Measurements from ENCODE around the gene DNAAF1. TPM values are rescaled to one million over a fixed set of nuclear protein-coding genes. Genes with fewer than 3 reads are reported as not detected.

Gene DNAAF1
- not detected in 2 replicates for total RNA-seq

GRCh38 chr16:84144859-84145639 lies at the start of gene DNAAF1, which contains the start of gene HSDL1:
Gene DNAAF1, plus strand, starts transcription at chr16:84145308. Its CDS starts 133 bp downstream, at chr16:84145441.
Gene HSDL1, minus strand, starts transcription at chr16:84145177. Its CDS starts 13,856 bp downstream, at chr16:84131321.
- ATAC-seq (ENCODE audit: low read depth): peak; percentile 86
- TF ChIP-seq CTCF (IDR thresholded peaks at IDR 0.05): no peak
- ChIA-PET POLR2A (interaction anchor here (0.6 to 3.1 kb wide), 8 partner anchors 12 to 883 kb away, joined by 3 to 47 read pairs (median 4); partner anchors contain the start of genes KIAA0513, MBTPS1 and TAF1C), CTCF (interaction anchor here (0.6 to 1.2 kb wide), 2 partner anchors 28 to 60 kb away, joined by 3 to 7 read pairs; partner anchors contain the start of gene MBTPS1)
- H3K4me1 Mint-ChIP-seq: peaks cover 12% of the 10 kb centered on the region
- peaks cover 2% of the 10 kb centered on the region for H3K36me3 Mint-ChIP-seq (ENCODE audit: low read depth)
- no peaks in the 10 kb centered on the region for H3K9me3 Mint-ChIP-seq
- intact Hi-C loops (cut with micrococcal nuclease): loop anchor here (1.0 to 5.0 kb wide), 9 partner anchors 12 to 357 kb away; partner anchors contain the start of genes HSBP1, MBTPS1, MEAK7 and TAF1C
- peaks cover 3% of the 10 kb centered on the region for H3K27me3 Mint-ChIP-seq
- H3K27ac Mint-ChIP-seq: peak within 1 kb of the TSS; percentile 77
- DNase-seq: peak; percentile 97
- H3K4me3 Mint-ChIP-seq: peak within 1 kb of the TSS; percentile 93

- Mint-ChIP-seq H3K9me3 (no peaks in the 10 kb centered on the region), H3K4me1 (peaks cover 1% of the 10 kb centered on the region), H3K4me3 (no peak overlapping the region), H3K36me3 (ENCODE audit: low read depth) (peaks cover 84% of the 10 kb centered on the region), H3K27me3 (no peaks in the 10 kb centered on the region), H3K27ac (no peak overlapping the region)
- CTCF ChIA-PET: interaction anchor here (1.0 kb wide), 1 partner anchor 10 kb away, joined by 3 read pairs; no protein-coding TSS in a partner anchor
- TF ChIP-seq CTCF (IDR thresholded peaks at IDR 0.05): no peak
- intact Hi-C loops (cut with micrococcal nuclease): no loop called here
- no peak for DNase-seq
- POLR2A ChIA-PET: no interaction called here
- ATAC-seq (ENCODE audit: low read depth): no peak
These were observed 49.6 kb upstream of the DNAAF1 start for GRCh38 chr16:84095466-84095865.

- ATAC-seq (ENCODE audit: low read depth) (no peak), DNase-seq (no peak)
- no peak overlapping the region for H3K4me3 Mint-ChIP-seq
- CTCF ChIA-PET: interaction anchor here (1.0 to 1.4 kb wide), 2 partner anchors 11 to 12 kb away, joined by 3 to 5 read pairs; no protein-coding TSS in a partner anchor
- no peaks in the 10 kb centered on the region for H3K27me3 Mint-ChIP-seq
- peaks cover 79% of the 10 kb centered on the region for H3K36me3 Mint-ChIP-seq (ENCODE audit: low read depth)
- intact Hi-C loops (cut with micrococcal nuclease): no loop called here
- H3K27ac Mint-ChIP-seq: no peak overlapping the region
- POLR2A ChIA-PET: no interaction called here
- no peaks in the 10 kb centered on the region for H3K9me3 Mint-ChIP-seq
- no peak for TF ChIP-seq CTCF (IDR thresholded peaks at IDR 0.05)
- H3K4me1 Mint-ChIP-seq: peaks cover 2% of the 10 kb centered on the region
These were observed 48.6 kb upstream of the DNAAF1 start for GRCh38 chr16:84096447-84097005.

GRCh38 chr16:84098939-84099338 lies 46.2 kb upstream of the DNAAF1 start:
- no peak for TF ChIP-seq CTCF (IDR thresholded peaks at IDR 0.05)
- ATAC-seq (ENCODE audit: low read depth) (no peak), DNase-seq (no peak)
- intact Hi-C loops (cut with micrococcal nuclease): no loop called here
- CTCF ChIA-PET: no interaction called here
- peaks cover 66% of the 10 kb centered on the region for H3K36me3 Mint-ChIP-seq (ENCODE audit: low read depth)
- H3K4me3 Mint-ChIP-seq: no peak overlapping the region
- no peak overlapping the region for H3K27ac Mint-ChIP-seq
- H3K4me1 Mint-ChIP-seq: peaks cover 8% of the 10 kb centered on the region
- H3K27me3 Mint-ChIP-seq: no peaks in the 10 kb centered on the region
- POLR2A ChIA-PET: no interaction called here
- no peaks in the 10 kb centered on the region for H3K9me3 Mint-ChIP-seq

GRCh38 chr16:84103678-84104077 lies 41.4 kb upstream of the DNAAF1 start:
- ATAC-seq (ENCODE audit: low read depth) (no peak), DNase-seq (no peak)
- no peaks in the 10 kb centered on the region for H3K27me3 Mint-ChIP-seq
- CTCF ChIA-PET: no interaction called here
- TF ChIP-seq CTCF (IDR thresholded peaks at IDR 0.05): no peak
- POLR2A ChIA-PET: no interaction called here
- H3K27ac Mint-ChIP-seq: no peak overlapping the region
- H3K36me3 Mint-ChIP-seq (ENCODE audit: low read depth): peaks cover 50% of the 10 kb centered on the region
- H3K9me3 Mint-ChIP-seq: no peaks in the 10 kb centered on the region
- H3K4me3 Mint-ChIP-seq: no peak overlapping the region
- H3K4me1 Mint-ChIP-seq: peaks cover 22% of the 10 kb centered on the region
- intact Hi-C loops (cut with micrococcal nuclease): no loop called here
